ENCODE data around the gene CA6.
"Not testable (repeated sequence)": the region's sequence is repeated elsewhere in the genome, so short reads cannot be mapped to it uniquely, and the experiment has no call there.

CA6 gene

GRCh38 chr1:8930116-8930515 lies 15.6 kb upstream of the CA6 start:
- no peak for DNase-seq

GRCh38 chr1:8937051-8937450 lies 8.6 kb upstream of the CA6 start:
- not testable (repeated sequence) for DNase-seq

GRCh38 chr1:8937701-8938100 lies 8.0 kb upstream of the CA6 start:
- no peak for DNase-seq

- no peak for DNase-seq
Measured at GRCh38 chr1:8938232-8938999, 7.3 kb upstream of the CA6 start.

- DNase-seq: no peak
Measured at GRCh38 chr1:8939000-8939265, 6.7 kb upstream of the CA6 start.

- DNase-seq: no peak
Measured at GRCh38 chr1:8939362-8939995, 6.2 kb upstream of the CA6 start.

GRCh38 chr1:8941906-8942305 lies 3.8 kb upstream of the CA6 start:
- DNase-seq: no peak

- no peak for DNase-seq
Measured at GRCh38 chr1:8943498-8944405, 1.9 kb upstream of the CA6 start.

- DNase-seq: no peak
Measured at GRCh38 chr1:8947127-8947691, 1.5 kb downstream of the CA6 start.

GRCh38 chr1:8950309-8950708 lies 4.6 kb downstream of the CA6 start:
- no peak for DNase-seq

- no peak for DNase-seq
Measured at GRCh38 chr1:8951231-8951630, 5.6 kb downstream of the CA6 start.

- DNase-seq: no peak
Measured at GRCh38 chr1:8955406-8955805, 9.7 kb downstream of the CA6 start.

GRCh38 chr1:8956461-8957349 lies 11.0 kb downstream of the CA6 start:
- no peak for DNase-seq

- no peak for DNase-seq
Measured at GRCh38 chr1:8962812-8963530, 17.3 kb downstream of the CA6 start.

GRCh38 chr1:8963963-8964362 lies 18.3 kb downstream of the CA6 start:
- DNase-seq: no peak

GRCh38 chr1:8965121-8965820 lies 19.6 kb downstream of the CA6 start:
- no peak for DNase-seq

GRCh38 chr1:8966606-8967005 lies 20.9 kb downstream of the CA6 start:
- no peak for DNase-seq

- not testable (repeated sequence) for DNase-seq
Measured at GRCh38 chr1:8968902-8969301, 23.2 kb downstream of the CA6 start.

GRCh38 chr1:8969937-8970336 lies 24.3 kb downstream of the CA6 start:
- no peak for DNase-seq

- no peak for DNase-seq
Measured at GRCh38 chr1:8970870-8971337, 25.2 kb downstream of the CA6 start.

- DNase-seq: no peak
Measured at GRCh38 chr1:8974551-8974950, 28.9 kb downstream of the CA6 start.
